ENCODE measurements around the gene DLG2. TPM values are rescaled to one million over a fixed set of nuclear protein-coding genes. Genes with fewer than 3 reads are reported as not detected.

The DLG2 gene
- total and polyA plus RNA-seq, 4 donors = 0.30 to 5.5 (median 0.68) TPM

GRCh38 chr11:83864412-83865057 is 1762.6 kb downstream of the DLG2 start (continued):
- TF ChIP-seq REST (IDR thresholded peaks at IDR 0.05) = no peak

- TF ChIP-seq SP1 (IDR thresholded peaks at IDR 0.05) (no peak), NR2F2 (IDR thresholded peaks at IDR 0.05) (no peak), RXRA (IDR thresholded peaks at IDR 0.05) (no peak), GABPA (IDR thresholded peaks at IDR 0.05 in 1 of 2, conservative IDR thresholded peaks at IDR 0.05 in 1 of 2) (no peak), HNF4G (IDR thresholded peaks at IDR 0.05) (no peak), REST (IDR thresholded peaks at IDR 0.05) (no peak), TAF1 (conservative IDR thresholded peaks at IDR 0.05) (no peak), ATF3 (IDR thresholded peaks at IDR 0.05) (no peak), JUND (IDR thresholded peaks at IDR 0.05) (no peak), YY1 (IDR thresholded peaks at IDR 0.05) (no peak), RAD21 (IDR thresholded peaks at IDR 0.05) (no peak), MAX (IDR thresholded peaks at IDR 0.05) (no peak), FOXA2 (IDR thresholded peaks at IDR 0.05) (no peak), CTCF (IDR thresholded peaks at IDR 0.05; ENCODE audit: low read depth, low read length, missing input control) (no peak), FOXA1 (IDR thresholded peaks at IDR 0.05) (no peak), ZBTB33 (IDR thresholded peaks at IDR 0.05) (no peak)
- Histone ChIP-seq H3K4me3 (ENCODE audit: low read depth in 1 of 3, low read length in 3 of 3) (no peak overlapping the region), H3K9me3 (ENCODE audit: control insufficient read depth in 4 of 4, low read length in 3 of 4) (no peaks in the 10 kb centered on the region), H3K36me3 (ENCODE audit: control insufficient read depth in 4 of 4, insufficient read depth in 3 of 4, low read depth in 1 of 4, low read length in 3 of 4) (no peaks in the 10 kb centered on the region), H3K27ac (ENCODE audit: low read depth in 1 of 2, low read length in 2 of 2) (no peak overlapping the region), H3K9ac (ENCODE audit: low read depth in 1 of 2, low read length in 2 of 2) (no peak overlapping the region), H3K27me3 (ENCODE audit: control insufficient read depth in 4 of 4, insufficient read depth in 4 of 4, low read length in 3 of 4) (no peaks in the 10 kb centered on the region), H3K4me1 (ENCODE audit: control insufficient read depth in 4 of 4, insufficient read depth in 4 of 4, low read length in 3 of 4) (no peaks in the 10 kb centered on the region)
- DNase-seq (ENCODE audit: low spot score) = no peak
- WGBS = 53% methylated on average over 2 of the region's 2 CpGs
These were observed 1763.9 kb downstream of the DLG2 start for GRCh38 chr11:83863272-83863671.
